Activated naive CD4-positive, alpha-beta T cell treated with anti-CD3 and anti-CD28 coated beads, Interleukin-2, amount 50 U/mL, for 24 hours (primary cell): ENCODE results near the gene RPS29.

Source experiments
- H3K27ac Mint-ChIP-seq: one replicate; pipeline ENCODE4 v1.8.0; 2021; ENCODE audit warnings: mild to moderate bottlenecking, mixed read lengths
- H3K27me3 Mint-ChIP-seq: one replicate; pipeline ENCODE4 v1.8.0; 2021; ENCODE audit warnings: mixed read lengths
- H3K36me3 Mint-ChIP-seq: one replicate; pipeline ENCODE4 v1.8.0; 2021; ENCODE audit warnings: mixed read lengths
- H3K4me1 Mint-ChIP-seq: one replicate; pipeline ENCODE4 v1.8.0; 2021; ENCODE audit warnings: mixed read lengths
- H3K4me3 Mint-ChIP-seq: one replicate; pipeline ENCODE4 v1.8.0; 2021; ENCODE audit warnings: mild to moderate bottlenecking, mixed read lengths
- H3K9me3 Mint-ChIP-seq: one replicate; pipeline ENCODE4 v1.8.0; 2021; ENCODE audit warnings: mixed read lengths

Gene RPS29

DNA sequence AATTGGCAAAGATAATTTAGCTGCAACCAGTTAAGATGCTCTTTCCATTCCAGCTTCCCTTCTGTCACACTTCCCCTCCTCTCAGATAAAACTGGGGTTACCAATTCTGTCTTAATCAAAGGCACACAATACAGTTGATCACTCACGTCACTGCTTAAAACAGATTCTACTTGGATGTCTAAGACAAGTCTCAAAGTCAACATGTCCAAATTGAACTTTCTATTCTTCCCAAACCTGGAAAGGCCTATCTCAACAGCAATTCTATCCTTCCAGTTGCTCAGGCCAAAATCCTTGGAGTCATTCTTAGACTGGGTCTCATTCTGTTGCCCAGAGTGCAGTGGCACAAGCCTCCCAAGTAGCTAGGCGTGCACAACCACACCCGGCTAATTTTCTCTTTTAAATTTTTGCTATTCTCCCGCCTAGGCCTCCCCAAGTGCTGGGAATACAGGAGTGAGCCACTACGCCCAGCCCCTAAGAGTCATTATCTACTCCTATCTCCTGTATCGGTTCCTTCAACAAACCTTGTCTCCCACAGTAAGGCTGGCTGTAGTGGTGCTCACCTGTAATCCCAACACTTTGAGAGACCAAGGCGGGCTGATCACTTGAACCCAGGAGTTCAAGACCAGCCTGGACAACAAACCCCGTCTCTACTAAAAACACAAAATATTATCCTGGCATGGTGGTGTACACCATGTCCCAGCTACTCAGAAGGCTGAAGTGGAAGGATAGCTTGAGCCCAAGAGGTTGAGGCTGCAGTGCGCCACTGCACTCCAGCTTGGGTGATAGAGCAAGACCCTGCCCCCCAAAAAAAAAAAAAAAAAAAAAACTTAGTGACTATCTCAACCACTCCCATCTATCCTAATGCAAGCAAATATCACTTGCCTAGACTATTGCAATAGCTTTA, 4.7 kb downstream of the RPS29 start:
- peaks cover 62% of the 10 kb centered on the region for H3K4me1 Mint-ChIP-seq
- H3K9me3 Mint-ChIP-seq: no peaks in the 10 kb centered on the region
- peak overlapping the region; percentile 94 for H3K4me3 Mint-ChIP-seq
- H3K27ac Mint-ChIP-seq: peak overlapping the region; percentile 91
- peaks cover 51% of the 10 kb centered on the region for H3K36me3 Mint-ChIP-seq
- no peaks in the 10 kb centered on the region for H3K27me3 Mint-ChIP-seq

DNA sequence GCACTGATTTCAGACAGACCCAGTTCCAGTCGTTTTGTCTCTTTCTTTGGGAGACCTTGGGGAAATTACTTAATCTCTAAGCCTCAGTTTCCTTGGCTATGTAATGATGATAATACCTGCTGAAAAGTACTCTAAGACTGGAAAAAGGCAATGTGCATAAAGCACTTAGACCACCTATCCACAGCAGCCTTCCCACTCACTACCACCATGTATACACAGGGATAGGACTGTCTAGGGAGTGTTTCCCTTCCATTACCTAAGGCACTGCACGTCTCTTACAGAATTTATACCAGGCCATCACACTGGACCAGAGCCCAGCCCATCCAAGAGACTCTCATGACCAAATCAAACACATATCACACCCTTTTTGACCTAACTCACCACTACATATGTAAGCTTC, 6.3 kb downstream of the RPS29 start:
- H3K36me3 Mint-ChIP-seq: peaks cover 40% of the 10 kb centered on the region
- H3K4me1 Mint-ChIP-seq: peaks cover 68% of the 10 kb centered on the region
- H3K27ac Mint-ChIP-seq: peak overlapping the region; percentile 69
- H3K4me3 Mint-ChIP-seq: peak overlapping the region; percentile 1
- no peaks in the 10 kb centered on the region for H3K9me3 Mint-ChIP-seq
- no peaks in the 10 kb centered on the region for H3K27me3 Mint-ChIP-seq

DNA sequence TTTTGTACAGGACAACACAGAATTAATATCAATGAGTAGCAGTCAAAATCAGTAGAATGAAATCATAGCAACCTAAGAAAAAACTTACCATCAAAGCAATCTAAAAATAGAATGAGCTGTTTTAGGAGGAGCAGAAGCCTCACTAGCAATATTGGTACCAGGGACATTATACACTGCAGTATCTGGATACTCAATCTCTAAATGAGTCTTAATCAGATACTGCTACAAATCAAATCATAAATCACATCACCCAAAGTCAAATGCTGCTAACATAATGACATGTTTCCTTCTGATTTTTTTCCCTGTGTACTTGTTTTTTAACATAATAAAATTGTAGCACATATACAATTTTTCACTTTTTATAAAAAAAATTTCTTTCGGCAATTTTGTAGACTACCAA, 8.0 kb downstream of the RPS29 start:
- no peak overlapping the region for H3K27ac Mint-ChIP-seq
- H3K27me3 Mint-ChIP-seq: no peaks in the 10 kb centered on the region
- H3K4me3 Mint-ChIP-seq: no peak overlapping the region
- H3K36me3 Mint-ChIP-seq: peaks cover 28% of the 10 kb centered on the region
- H3K9me3 Mint-ChIP-seq: no peaks in the 10 kb centered on the region
- H3K4me1 Mint-ChIP-seq: peaks cover 63% of the 10 kb centered on the region

DNA sequence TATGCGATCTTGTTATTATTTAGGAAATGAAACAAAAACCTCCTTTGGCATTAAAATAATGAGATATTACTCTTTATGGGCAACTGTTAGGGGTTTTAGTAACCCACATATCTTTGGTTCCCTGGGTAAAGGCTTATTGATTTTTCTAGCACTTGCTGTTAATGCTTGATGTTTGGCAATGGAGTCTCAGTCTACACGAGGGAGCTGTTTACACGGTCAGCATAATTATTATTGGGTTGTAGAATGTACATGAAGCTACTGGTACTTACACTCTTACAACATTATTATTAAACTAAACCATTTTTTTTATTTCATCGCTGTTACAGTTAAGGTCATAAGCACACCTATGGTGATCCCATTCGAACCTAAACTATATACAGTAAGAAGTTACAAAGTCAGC, 12.1 kb downstream of the RPS29 start:
- Mint-ChIP-seq H3K27ac (no peak overlapping the region), H3K27me3 (no peaks in the 10 kb centered on the region), H3K9me3 (no peaks in the 10 kb centered on the region), H3K36me3 (peaks cover 23% of the 10 kb centered on the region), H3K4me1 (peaks cover 26% of the 10 kb centered on the region), H3K4me3 (no peak overlapping the region)

DNA sequence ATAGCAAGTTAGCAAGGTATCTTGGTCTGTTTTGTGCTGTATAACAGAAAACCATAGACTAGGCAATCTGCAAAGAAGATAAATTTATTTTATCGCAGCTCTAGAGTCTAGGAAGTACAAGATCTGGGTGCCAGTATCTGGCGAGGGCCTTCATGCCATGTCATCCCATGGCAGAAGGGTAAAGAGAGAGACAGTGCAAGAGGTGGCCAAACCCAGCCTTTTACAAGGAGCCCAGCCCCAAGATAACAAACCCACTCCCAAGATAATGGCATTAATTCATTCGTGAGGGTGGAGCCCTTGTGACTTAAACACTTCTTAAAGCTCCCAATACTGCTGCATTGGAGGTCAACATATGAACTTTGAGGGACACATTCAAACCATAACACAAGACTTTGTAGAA, 16.9 kb downstream of the RPS29 start:
- H3K27ac Mint-ChIP-seq: no peak overlapping the region
- H3K4me3 Mint-ChIP-seq: no peak overlapping the region
- H3K9me3 Mint-ChIP-seq: no peaks in the 10 kb centered on the region
- peaks cover 6% of the 10 kb centered on the region for H3K4me1 Mint-ChIP-seq
- no peaks in the 10 kb centered on the region for H3K27me3 Mint-ChIP-seq
- peaks cover 13% of the 10 kb centered on the region for H3K36me3 Mint-ChIP-seq

DNA sequence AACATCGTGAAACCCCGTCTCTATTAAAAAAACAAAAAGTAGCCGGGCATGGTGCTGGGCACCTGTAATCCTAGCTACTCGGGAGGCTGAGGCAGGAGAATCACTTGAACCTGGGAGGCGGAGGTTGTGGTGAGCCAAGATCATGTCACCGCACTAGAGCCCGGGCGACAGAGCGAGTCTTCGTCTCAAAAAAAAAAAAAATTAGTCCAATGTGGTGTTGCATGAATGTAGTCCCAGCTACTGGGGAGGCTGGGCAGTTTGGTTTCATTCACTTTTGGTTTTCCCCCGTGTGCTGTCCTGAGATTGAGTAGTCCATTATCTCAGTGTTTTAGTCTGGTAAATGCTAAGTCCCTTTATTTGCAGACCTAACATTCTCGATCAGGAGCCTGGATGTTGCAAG, 19.5 kb downstream of the RPS29 start:
- Mint-ChIP-seq H3K36me3 (peaks cover 9% of the 10 kb centered on the region), H3K9me3 (no peaks in the 10 kb centered on the region), H3K27me3 (peaks cover 2% of the 10 kb centered on the region), H3K4me3 (no peak overlapping the region), H3K27ac (no peak overlapping the region), H3K4me1 (no peaks in the 10 kb centered on the region)

DNA sequence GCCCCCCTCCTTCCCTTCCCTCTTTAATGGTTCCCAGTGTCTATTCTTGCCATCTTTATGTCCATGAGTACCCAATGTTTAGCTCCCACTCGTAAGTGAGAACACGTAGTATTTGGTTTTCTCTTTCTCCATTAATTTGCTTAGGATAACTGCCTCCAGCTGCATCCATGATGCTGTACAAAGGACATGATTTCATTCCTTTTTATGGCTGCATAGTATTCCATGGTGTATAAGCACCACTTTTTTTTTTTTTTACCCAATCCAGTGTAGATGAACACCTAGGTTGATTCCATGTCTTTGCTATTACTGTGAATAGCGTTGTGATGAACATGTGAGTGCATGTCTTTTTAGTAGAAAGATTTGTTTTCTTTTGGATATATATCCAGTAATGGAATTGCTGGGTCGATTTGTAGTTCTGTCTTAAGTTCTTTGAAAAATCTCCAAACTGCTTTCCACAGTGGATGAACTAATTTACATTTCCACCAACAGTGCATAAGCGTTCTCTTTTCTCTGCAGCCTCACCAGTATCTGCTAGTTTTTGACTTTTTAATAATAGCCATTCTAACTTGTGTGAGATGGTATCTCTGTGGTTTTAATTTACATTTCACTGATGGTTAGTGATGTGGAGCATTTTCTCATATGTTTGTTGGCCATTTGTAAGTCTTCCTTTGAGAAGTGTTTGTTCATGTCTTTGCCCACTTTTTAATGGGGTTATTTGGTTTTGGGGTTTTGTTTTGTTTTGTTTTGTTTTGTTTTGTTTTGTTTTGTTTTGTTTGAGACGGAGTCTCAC, 26.0 kb downstream of the RPS29 start:
- no peaks in the 10 kb centered on the region for H3K4me1 Mint-ChIP-seq
- H3K4me3 Mint-ChIP-seq: no peak overlapping the region
- peaks cover 4% of the 10 kb centered on the region for H3K27me3 Mint-ChIP-seq
- peaks cover 3% of the 10 kb centered on the region for H3K36me3 Mint-ChIP-seq
- H3K27ac Mint-ChIP-seq: no peak overlapping the region
- H3K9me3 Mint-ChIP-seq: no peaks in the 10 kb centered on the region

DNA sequence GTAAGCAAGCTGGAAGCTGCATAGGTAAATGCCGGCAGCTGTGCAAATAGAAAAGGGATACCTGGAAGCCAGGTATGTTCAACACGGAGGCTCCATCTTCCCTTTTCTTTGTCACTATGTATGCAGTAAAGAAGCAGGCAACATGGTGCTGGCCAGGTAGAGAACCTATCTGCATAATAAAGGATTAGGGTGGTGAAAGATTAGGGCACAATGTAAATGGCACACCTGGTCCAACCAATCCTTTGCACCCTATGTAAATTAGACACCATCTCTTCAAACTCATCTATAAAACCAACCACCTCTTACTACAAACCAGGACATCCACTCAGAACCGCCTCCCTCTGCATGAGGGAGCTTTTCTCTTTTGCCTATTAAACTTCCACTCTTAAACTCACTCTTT, 32.3 kb downstream of the RPS29 start:
- Mint-ChIP-seq H3K27me3 (no peaks in the 10 kb centered on the region), H3K36me3 (no peaks in the 10 kb centered on the region), H3K27ac (no peak overlapping the region), H3K4me1 (no peaks in the 10 kb centered on the region), H3K4me3 (no peak overlapping the region), H3K9me3 (no peaks in the 10 kb centered on the region)

DNA sequence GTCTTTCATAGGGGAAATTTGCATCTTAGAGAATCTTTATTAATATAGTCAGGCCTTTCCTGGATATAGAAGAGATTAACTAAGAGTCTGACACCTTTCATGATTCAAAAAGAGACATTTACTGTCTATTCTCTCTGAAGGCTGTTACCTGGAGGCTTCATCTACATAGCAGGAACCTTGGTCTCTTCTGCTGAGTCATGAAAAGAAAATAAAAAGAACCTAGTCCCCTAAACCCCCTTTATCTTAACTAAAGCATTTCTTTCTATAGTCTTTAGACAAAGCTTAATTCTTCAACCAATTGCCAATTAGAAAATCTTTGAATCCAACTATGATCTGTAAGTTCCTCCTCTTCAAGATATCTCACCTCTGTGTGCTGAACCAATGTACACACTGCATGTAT, 33.1 kb downstream of the RPS29 start:
- Mint-ChIP-seq H3K36me3 (no peaks in the 10 kb centered on the region), H3K4me3 (no peak overlapping the region), H3K27me3 (no peaks in the 10 kb centered on the region), H3K9me3 (no peaks in the 10 kb centered on the region), H3K27ac (no peak overlapping the region), H3K4me1 (no peaks in the 10 kb centered on the region)

DNA sequence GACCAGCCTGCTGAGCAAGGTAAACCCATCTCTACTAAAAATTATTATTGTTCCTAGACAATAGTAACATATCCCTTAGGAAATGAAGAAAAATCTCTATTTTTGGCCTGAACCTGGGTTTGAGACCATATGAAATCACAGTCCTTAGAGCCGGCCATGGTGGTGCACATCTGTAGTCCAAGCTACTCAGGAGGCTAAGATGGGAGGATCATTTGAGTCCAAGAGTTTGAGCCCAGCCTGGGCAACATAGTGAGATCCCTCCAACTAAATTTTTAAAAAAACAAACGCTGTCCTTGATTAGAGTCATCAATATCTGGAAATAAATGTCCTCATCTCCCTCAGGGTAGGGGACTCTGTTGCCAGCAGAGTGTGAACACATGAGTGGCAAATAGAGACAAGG, 34.6 kb downstream of the RPS29 start:
- Mint-ChIP-seq H3K9me3 (no peaks in the 10 kb centered on the region), H3K4me1 (no peaks in the 10 kb centered on the region), H3K4me3 (no peak overlapping the region), H3K27me3 (no peaks in the 10 kb centered on the region), H3K36me3 (no peaks in the 10 kb centered on the region), H3K27ac (no peak overlapping the region)

DNA sequence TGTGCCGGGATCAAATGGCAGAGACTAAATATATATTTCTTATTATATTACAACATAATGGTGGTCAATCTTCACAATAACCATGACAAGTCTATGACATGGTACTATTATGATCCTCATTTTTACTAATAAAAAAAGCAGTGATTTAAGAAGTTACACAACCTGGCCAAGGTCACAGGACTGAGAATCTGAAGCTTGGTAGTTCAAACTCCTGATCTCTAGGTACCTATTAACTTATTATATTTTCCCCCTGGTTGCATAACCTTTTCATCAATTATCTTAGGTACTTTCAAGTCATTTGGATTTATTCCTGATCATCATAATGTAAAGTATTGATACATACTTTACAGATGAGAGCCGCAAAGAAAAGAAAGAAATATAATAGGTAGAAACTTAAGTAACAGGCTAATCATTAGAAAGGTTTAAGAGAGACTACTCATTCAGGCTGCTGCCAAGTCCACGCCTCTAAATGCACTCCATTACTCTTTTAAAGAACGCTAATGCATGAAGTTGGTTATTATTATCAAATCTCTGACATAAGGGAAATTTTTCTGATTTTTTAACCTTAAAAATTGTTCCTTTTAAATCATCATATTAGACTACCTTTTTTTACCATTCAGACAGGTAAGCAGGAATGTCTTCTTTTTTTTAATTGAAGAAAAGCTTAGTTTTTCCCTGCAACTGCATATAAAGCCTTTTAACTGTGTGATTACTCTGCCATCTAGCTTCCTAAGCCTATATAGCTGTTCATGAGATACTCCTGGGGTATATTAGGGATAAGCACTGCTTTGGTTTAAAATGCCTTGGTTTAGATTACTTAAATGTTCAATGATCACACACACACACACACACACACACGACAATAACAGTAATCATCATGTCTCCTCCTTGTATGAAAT, 35.6 kb downstream of the RPS29 start:
- Mint-ChIP-seq H3K4me3 (no peak overlapping the region), H3K4me1 (no peaks in the 10 kb centered on the region), H3K36me3 (no peaks in the 10 kb centered on the region), H3K9me3 (no peaks in the 10 kb centered on the region), H3K27ac (no peak overlapping the region), H3K27me3 (no peaks in the 10 kb centered on the region)

DNA sequence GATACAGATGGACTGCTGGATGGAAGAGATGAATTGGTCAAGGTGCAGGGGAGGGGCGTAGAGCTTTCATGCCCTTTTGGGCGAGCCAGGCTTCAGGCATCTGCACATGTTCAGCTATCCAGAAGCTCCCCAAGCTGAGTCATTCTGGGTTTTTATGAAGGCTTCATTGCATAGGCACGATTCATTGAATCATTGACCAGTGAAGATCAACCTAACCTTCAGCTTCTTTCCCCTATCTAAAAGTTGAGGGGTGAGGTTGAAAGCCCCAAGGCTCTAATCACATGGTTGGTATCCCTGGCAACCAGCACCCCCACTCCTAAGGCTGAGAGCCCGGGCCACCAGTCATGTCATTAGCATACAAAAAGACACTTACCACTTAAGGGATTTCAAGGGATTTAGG, 36.3 kb downstream of the RPS29 start:
- no peaks in the 10 kb centered on the region for H3K27me3 Mint-ChIP-seq
- no peak overlapping the region for H3K27ac Mint-ChIP-seq
- no peaks in the 10 kb centered on the region for H3K36me3 Mint-ChIP-seq
- no peaks in the 10 kb centered on the region for H3K9me3 Mint-ChIP-seq
- no peaks in the 10 kb centered on the region for H3K4me1 Mint-ChIP-seq
- H3K4me3 Mint-ChIP-seq: no peak overlapping the region

DNA sequence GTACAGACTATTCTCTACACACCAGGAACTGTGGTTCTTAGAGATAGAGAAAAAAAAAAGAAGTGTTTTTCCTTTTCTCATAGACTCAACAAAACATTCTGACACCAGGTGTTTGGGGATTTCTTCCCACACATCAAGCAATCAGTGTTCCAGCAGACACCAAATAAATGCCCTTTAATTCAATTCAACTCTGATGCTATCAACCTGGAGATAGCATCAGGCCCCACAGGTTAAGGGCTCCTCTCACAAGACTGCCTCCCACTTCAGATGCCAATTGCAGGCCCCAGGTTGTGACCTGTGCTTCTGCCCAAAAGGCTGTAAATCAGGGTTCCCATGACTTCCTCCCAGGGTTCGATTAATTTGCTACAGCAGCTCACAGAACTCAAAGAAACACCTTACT, 36.7 kb downstream of the RPS29 start:
- Mint-ChIP-seq H3K9me3 (no peaks in the 10 kb centered on the region), H3K4me3 (no peak overlapping the region), H3K27me3 (no peaks in the 10 kb centered on the region), H3K36me3 (no peaks in the 10 kb centered on the region), H3K27ac (no peak overlapping the region), H3K4me1 (no peaks in the 10 kb centered on the region)

DNA sequence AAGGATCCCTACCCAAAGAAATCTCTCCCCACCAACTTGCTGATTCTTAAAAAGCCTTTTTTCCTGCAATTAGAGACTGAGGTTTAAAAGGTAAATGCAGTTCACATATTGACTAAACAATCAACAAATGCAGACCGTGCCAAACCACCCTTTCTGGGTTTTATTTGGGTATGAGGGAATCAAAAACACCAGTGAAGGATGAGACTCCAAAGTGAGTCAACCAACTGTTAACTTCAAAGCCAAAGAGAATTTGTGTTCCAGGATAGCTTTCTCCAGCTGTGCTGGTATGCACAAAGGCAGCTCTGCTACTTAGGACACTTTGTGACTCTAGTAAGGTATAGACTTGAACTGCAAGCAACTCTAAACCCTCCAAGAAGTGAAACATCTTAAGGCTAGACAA, 39.4 kb downstream of the RPS29 start:
- Mint-ChIP-seq H3K36me3 (peaks cover 3% of the 10 kb centered on the region), H3K4me3 (no peak overlapping the region), H3K4me1 (no peaks in the 10 kb centered on the region), H3K27me3 (no peaks in the 10 kb centered on the region), H3K9me3 (no peaks in the 10 kb centered on the region), H3K27ac (no peak overlapping the region)

DNA sequence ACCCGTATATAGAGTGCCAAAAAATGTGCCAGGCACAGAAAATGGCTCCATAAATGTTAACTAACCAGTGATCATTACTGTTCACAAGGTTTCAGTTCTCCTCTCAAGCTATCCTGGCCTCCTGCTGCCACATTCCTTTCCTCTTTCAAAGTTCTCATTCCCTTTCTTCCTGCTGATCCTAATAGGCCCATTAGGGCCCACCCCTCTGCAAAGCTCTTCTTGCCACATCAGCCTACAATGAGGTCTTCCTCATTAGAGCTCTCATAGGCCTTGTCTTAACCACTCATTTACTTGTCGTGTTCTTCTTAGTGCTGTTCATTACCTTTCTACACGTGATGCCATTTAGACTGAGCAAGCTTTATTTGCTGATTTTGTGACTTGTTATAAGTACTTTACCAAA, 40.5 kb downstream of the RPS29 start:
- Mint-ChIP-seq H3K27ac (no peak overlapping the region), H3K27me3 (no peaks in the 10 kb centered on the region), H3K4me3 (no peak overlapping the region), H3K9me3 (no peaks in the 10 kb centered on the region), H3K4me1 (no peaks in the 10 kb centered on the region), H3K36me3 (peaks cover 5% of the 10 kb centered on the region)
